Suprapubic skin (tissue), 4 donors: Measurements from ENCODE around the gene DKKL1. TPM values are rescaled to one million over a fixed set of nuclear protein-coding genes. Genes with fewer than 3 reads are reported as not detected.
A peak's percentile ranks its signal among the peaks of the same experiment; 100 is the strongest.

Experiments used
- DNase-seq, 2 donors: peaks; one replicate each; pipeline ENCODE4 v3.0.0-alpha.2; 2019; ENCODE audit warnings: low spot score in 2 of 2
- H3K27ac ChIP-seq: fragments of 200-600 bp; sonication (generic); one replicate; pipeline ENCODE4 v1.5.1; 2019
- H3K27me3 ChIP-seq: fragments of 200-600 bp; sonication (generic); one replicate; pipeline ENCODE4 v1.5.1; 2019
- H3K36me3 ChIP-seq: fragments of 200-600 bp; sonication (generic); one replicate; pipeline ENCODE4 v1.5.1; 2019
- H3K4me1 ChIP-seq: fragments of 200-600 bp; sonication (generic); one replicate; pipeline ENCODE4 v1.5.1; 2019
- H3K4me3 ChIP-seq: fragments of 200-600 bp; sonication (generic); one replicate; pipeline ENCODE4 v1.5.1; 2019; ENCODE audit warnings: mild to moderate bottlenecking
- H3K9me3 ChIP-seq: fragments of 200-600 bp; sonication (generic); one replicate; pipeline ENCODE4 v1.5.1; 2019
- EP300 ChIP-seq: sonication (generic); formaldehyde crosslinking; IDR thresholded peaks from one replicate; pipeline ENCODE4 v1.6.1; 2017; ENCODE audit warnings: antibody characterized with exemption
- POLR2A ChIP-seq, 2 donors: fragments of 450-650 bp; IDR thresholded peaks; one replicate each; pipeline ENCODE4 v1.6.1; 2017; ENCODE audit warnings: antibody characterized with exemption in 2 of 2, mild to moderate bottlenecking in 2 of 2, moderate library complexity in 2 of 2
- POLR2AphosphoS5 ChIP-seq, 3 donors: sonication (generic); formaldehyde crosslinking; IDR thresholded peaks; one replicate each; pipeline ENCODE4 v1.6.1; 2017; ENCODE audit warnings: antibody characterized with exemption in 3 of 3
- WGBS: methylation state at CpG from one replicate; pipeline ENCODE4 v1.1.5; 2018; 5-methylcytosine and 5-hydroxymethylcytosine counted together
- total RNA-seq, 4 donors: library from RNA; depleted of rRNA; stranded (reverse); fragments of >200 nt; gene quantifications; one replicate each; pipeline ENCODE4 v1.1.0, GENCODE V29; 2016
- TF ChIP-seq, protein P1 (sequence below), 2 donors: fragments of 200-600 bp in 1 of 2; fragments of 450-650 bp in 1 of 2; sonication (generic) in 1 of 2; IDR thresholded peaks; one replicate each; pipeline ENCODE4 v1.5.1; 2016 to 2019; ENCODE audit warnings: antibody characterized with exemption in 2 of 2, mild to moderate bottlenecking in 1 of 2, moderate library complexity in 1 of 2

Gene DKKL1
- total RNA-seq, 4 donors from 2014 or later = not detected

DNA sequence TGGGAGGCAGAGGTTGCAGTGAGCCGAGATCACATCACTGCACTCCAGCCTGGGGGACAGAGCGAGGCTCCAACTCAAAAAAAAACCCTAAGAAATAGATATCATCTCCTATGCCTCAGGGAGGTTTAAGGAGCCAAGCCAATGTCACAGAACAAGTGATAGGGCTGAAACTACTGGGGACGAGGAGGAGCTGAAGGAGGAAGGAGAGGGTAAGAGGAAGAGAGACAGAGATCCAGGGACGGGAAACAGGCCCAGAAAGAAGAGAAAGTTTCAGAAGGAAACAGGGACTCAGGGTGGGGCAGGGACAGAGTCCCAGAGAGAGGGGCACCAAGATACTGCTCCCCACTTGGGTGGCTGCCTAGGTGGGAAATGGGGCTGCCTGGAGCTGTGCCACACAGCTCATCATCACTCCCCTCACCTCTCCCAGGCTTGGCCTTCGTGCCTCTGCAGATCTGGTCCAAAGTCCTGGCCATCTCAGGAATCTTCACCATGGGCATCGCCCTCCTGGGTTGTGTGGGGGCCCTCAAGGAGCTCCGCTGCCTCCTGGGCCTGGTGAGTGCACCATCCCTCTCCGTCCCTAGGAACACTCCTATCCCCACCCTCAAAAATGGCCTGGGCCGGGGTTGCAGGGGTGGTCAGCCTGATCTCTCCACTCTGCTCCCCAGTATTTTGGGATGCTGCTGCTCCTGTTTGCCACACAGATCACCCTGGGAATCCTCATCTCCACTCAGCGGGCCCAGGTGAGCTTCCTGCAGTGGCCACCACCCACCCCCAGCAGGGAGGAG is 27.0 kb upstream of the DKKL1 start:
- Histone ChIP-seq H3K36me3 (peaks cover 9% of the 10 kb centered on the region), H3K4me1 (peaks cover 30% of the 10 kb centered on the region), H3K4me3 (no peak overlapping the region), H3K9me3 (no peaks in the 10 kb centered on the region), H3K27ac (no peak overlapping the region), H3K27me3 (no peaks in the 10 kb centered on the region)
- TF ChIP-seq POLR2A (IDR thresholded peaks at IDR 0.05) = no peak
- TF ChIP-seq, protein P1, sequence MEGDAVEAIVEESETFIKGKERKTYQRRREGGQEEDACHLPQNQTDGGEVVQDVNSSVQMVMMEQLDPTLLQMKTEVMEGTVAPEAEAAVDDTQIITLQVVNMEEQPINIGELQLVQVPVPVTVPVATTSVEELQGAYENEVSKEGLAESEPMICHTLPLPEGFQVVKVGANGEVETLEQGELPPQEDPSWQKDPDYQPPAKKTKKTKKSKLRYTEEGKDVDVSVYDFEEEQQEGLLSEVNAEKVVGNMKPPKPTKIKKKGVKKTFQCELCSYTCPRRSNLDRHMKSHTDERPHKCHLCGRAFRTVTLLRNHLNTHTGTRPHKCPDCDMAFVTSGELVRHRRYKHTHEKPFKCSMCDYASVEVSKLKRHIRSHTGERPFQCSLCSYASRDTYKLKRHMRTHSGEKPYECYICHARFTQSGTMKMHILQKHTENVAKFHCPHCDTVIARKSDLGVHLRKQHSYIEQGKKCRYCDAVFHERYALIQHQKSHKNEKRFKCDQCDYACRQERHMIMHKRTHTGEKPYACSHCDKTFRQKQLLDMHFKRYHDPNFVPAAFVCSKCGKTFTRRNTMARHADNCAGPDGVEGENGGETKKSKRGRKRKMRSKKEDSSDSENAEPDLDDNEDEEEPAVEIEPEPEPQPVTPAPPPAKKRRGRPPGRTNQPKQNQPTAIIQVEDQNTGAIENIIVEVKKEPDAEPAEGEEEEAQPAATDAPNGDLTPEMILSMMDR (IDR thresholded peaks at IDR 0.05) = no peak
- no peak for TF ChIP-seq EP300
- TF ChIP-seq POLR2AphosphoS5 (IDR thresholded peaks at IDR 0.05) = no peak
- 85% methylated on average over 8 of the region's 10 CpGs for WGBS
- peak in 1 of 2 donors; percentile 75 for DNase-seq

DNA sequence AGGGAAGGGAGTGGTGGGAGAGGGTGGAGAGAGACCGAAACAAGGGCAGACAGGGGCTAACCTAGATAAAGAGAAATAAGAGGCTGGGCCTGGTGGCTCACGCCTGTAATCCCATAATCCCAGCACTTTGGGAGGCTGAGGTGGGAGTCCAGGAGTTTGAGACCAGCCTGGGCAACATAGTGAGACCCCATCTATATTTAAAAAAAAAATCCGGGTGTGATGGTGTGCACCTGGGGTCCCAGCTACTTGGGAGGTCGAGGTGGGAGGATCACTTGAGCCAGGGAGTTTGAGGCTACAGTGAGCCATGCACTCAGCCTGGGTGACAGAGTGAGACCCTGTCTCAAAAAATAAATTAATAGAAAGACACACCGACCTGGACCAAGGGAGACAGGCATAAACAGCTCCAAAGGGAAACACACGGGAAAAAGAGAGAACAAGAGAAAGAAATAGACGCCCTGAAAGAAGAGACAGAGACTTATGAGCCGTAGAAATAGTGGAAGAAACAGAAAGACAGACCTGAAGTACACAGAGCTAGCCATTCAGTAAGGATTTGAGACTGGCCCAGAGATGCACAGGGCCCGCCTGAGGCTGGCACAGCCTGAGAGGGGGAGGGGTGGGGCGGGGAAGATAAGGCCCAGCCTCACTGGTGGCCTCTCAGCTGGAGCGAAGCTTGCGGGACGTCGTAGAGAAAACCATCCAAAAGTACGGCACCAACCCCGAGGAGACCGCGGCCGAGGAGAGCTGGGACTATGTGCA is 26.2 kb upstream of the DKKL1 start:
- no peaks in the 10 kb centered on the region for H3K9me3 ChIP-seq
- H3K27ac ChIP-seq = no peak overlapping the region
- H3K4me3 ChIP-seq = no peak overlapping the region
- TF ChIP-seq EP300 (no peak), POLR2AphosphoS5 (IDR thresholded peaks at IDR 0.05) (no peak), POLR2A (IDR thresholded peaks at IDR 0.05) (no peak)
- TF ChIP-seq, protein P1 (IDR thresholded peaks at IDR 0.05) = no peak
- no peak for DNase-seq
- peaks cover 30% of the 10 kb centered on the region for H3K4me1 ChIP-seq
- no peaks in the 10 kb centered on the region for H3K27me3 ChIP-seq
- 77% methylated on average over 19 of the region's 19 CpGs for WGBS
- H3K36me3 ChIP-seq = peaks cover 16% of the 10 kb centered on the region

DNA sequence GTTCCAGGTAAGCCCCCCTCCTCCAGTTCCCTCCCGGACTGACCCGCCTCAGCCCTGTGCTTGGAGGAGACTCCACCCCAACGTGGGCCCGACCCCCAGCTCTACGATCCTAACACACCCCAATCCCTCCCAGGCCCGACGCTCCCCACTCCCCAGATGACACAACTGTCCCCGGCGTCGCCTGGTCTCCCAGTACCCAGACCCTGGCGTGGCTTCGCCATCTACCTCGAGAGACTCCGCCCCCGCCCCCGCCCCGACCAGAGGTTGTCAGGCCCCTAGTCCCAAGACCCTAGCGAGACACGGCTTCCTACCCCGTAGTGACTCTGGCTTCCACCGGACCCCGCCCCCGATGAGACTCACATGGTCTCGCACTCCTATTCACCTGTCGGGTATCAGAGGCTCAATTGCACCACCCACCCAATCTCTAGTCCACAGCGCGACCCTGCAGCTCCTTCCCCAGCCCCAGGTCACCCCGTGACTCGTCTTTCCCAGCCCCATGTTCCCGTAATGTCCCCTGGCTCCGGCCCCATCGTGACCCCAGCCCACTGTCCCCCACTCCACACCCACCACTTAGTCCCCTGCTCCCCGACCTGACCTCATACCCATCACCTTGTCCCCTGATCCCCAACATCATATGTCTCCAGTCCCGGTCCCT is 25.5 kb upstream of the DKKL1 start:
- Histone ChIP-seq H3K27me3 (no peaks in the 10 kb centered on the region), H3K4me3 (peak overlapping the region; percentile 43), H3K36me3 (peaks cover 22% of the 10 kb centered on the region), H3K4me1 (peaks cover 30% of the 10 kb centered on the region), H3K27ac (no peak overlapping the region), H3K9me3 (no peaks in the 10 kb centered on the region)
- peak in 1 of 2 donors; percentile 79 for DNase-seq
- WGBS = 36% methylated on average over 34 of the region's 34 CpGs
- TF ChIP-seq POLR2AphosphoS5 (IDR thresholded peaks at IDR 0.05) = peak in 1 of 3 donors; percentile 4
- no peak for TF ChIP-seq EP300

DNA sequence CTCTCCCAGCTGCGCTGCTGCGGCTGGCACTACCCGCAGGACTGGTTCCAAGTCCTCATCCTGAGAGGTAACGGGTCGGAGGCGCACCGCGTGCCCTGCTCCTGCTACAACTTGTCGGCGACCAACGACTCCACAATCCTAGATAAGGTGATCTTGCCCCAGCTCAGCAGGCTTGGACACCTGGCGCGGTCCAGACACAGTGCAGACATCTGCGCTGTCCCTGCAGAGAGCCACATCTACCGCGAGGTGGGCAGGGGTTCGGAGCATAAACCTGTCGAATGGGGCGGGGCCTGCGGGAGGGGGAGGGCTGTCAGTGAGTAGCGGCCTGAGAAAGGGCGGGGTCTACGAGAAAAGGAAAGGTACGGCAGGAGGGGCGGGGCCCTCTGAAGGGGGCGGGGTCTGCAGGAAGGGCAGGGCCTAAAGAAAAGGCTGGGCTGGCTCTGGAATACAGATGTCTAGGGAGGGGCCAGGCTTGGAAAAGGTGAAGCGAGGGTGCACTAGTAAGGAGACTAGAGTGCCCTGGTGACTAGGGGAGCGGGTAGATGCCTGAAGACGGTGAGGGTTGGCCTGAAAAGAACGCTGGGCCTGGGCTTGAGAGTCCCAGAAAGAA is 24.9 kb upstream of the DKKL1 start:
- TF ChIP-seq EP300 = no peak
- TF ChIP-seq, protein P1 (IDR thresholded peaks at IDR 0.05) = no peak
- peak in 1 of 3 donors; percentile 1 for TF ChIP-seq POLR2AphosphoS5 (IDR thresholded peaks at IDR 0.05)
- Histone ChIP-seq H3K4me1 (peaks cover 30% of the 10 kb centered on the region), H3K9me3 (no peaks in the 10 kb centered on the region), H3K36me3 (peaks cover 27% of the 10 kb centered on the region), H3K4me3 (peak overlapping the region; percentile 43), H3K27ac (peak overlapping the region; percentile 84), H3K27me3 (no peaks in the 10 kb centered on the region)
- WGBS = 8% methylated on average over 28 of the region's 30 CpGs
- peak; percentile 89 to 92 for DNase-seq

DNA sequence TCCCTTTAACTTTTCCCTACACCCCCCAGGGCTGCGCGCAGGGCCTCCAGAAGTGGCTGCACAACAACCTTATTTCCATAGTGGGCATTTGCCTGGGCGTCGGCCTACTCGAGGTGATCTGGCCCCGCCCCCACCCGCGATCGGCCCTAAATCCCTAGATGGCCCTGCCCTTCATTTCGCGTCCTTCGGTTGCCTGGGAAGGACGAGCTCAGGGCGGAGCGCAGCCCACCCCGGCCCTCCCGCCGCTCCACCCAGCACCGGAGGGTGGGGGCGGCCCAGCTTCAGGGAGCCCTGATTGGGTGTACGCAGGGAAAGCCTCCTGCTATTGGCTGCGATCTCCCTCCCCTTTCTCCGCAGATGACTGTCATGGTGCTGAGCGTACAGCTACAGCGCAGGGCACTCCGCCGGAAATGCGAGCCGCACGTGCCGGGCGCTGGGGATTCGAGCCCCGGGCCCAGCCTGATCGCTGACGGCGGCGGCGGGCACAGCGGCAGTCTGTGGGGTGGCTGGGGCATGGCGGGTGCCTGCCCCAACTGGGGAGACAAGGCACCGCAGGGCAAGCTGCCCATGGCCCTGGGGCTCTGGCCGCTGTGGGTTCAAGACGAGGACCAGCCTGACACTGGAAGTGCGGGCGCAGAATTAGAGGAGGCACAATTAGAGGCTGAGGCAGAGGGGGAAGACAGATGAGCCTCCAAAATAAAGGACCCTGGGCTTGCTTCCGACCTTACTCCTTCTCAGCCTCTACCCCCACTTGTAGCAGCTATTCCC is 24.2 kb upstream of the DKKL1 start:
- TF ChIP-seq EP300 = no peak
- peak in 1 of 2 donors; percentile 7 for TF ChIP-seq POLR2A (IDR thresholded peaks at IDR 0.05)
- peak in 1 of 3 donors; percentile 76 for TF ChIP-seq POLR2AphosphoS5 (IDR thresholded peaks at IDR 0.05)
- DNase-seq = peak; percentile 88 to 92
- no peaks in the 10 kb centered on the region for H3K27me3 ChIP-seq
- H3K4me1 ChIP-seq = peaks cover 30% of the 10 kb centered on the region
- WGBS = 20% methylated on average over 33 of the region's 47 CpGs
- no peaks in the 10 kb centered on the region for H3K9me3 ChIP-seq
- peaks cover 34% of the 10 kb centered on the region for H3K36me3 ChIP-seq
- H3K4me3 ChIP-seq = peak overlapping the region; percentile 43
- H3K27ac ChIP-seq = peak overlapping the region; percentile 84
